SU-DHL-6 (cell line): ENCODE results near the gene ALKBH7.

Experiments
- H2AFZ ChIP-seq: fragments of 200-600 bp; sonication (generic); 2 replicates; pipeline ENCODE4 v1.6.1; 2014; ENCODE audit warnings: low read depth, mild to moderate bottlenecking, moderate library complexity, mixed read lengths, antibody characterized with exemption, low read length; ENCODE audit not compliant: severe bottlenecking
- H3F3A ChIP-seq: fragments of 200-600 bp; shearing (Covaris generic); 2 replicates; pipeline ENCODE4 v1.6.0; 2016; ENCODE audit warnings: antibody characterized with exemption, mild to moderate bottlenecking; ENCODE audit not compliant: insufficient read depth
- H3K27ac ChIP-seq: fragments of 200-600 bp; sonication (generic); 2 replicates; pipeline ENCODE4 v1.5.1; 2016; ENCODE audit warnings: low read depth, mild to moderate bottlenecking, low read length, moderate library complexity, mixed read lengths
- H3K27me3 ChIP-seq: fragments of 200-600 bp; sonication (generic), shearing (Covaris generic); 2 replicates; pipeline ENCODE4 v1.6.0; 2014; ENCODE audit warnings: mild to moderate bottlenecking, low read length
- H3K36me3 ChIP-seq: fragments of 200-600 bp; sonication (generic); 2 replicates; pipeline ENCODE4 v1.6.1; 2014; ENCODE audit warnings: mild to moderate bottlenecking, low read length, mixed read lengths
- H3K4me2 ChIP-seq: fragments of 300-600, 200-600 bp; shearing (Covaris generic), sonication (generic); 2 replicates; pipeline ENCODE4 v1.6.0; 2014; ENCODE audit warnings: low read length, low read depth, mild to moderate bottlenecking; ENCODE audit not compliant: poor library complexity, severe bottlenecking
- H3K4me3 ChIP-seq: fragments of 200-600 bp; sonication (generic); 2 replicates; pipeline ENCODE4 v1.5.1; 2014; ENCODE audit warnings: antibody characterized with exemption, low read length, mild to moderate bottlenecking, mixed read lengths; ENCODE audit not compliant: insufficient read depth, poor library complexity, severe bottlenecking
- H3K79me2 ChIP-seq: fragments of 200-600 bp; sonication (generic); 2 replicates; pipeline ENCODE4 v1.6.1; 2014; ENCODE audit warnings: mild to moderate bottlenecking, low read length, moderate library complexity; ENCODE audit not compliant: insufficient read depth
- H3K9ac ChIP-seq: fragments of 200-600 bp; sonication (generic); 2 replicates; pipeline ENCODE4 v1.7.0; 2014; ENCODE audit warnings: mild to moderate bottlenecking, low read length
- H3K9me2 ChIP-seq: fragments of 200-600 bp; sonication (generic); replicated peaks from 2 replicates; pipeline ENCODE4 v1.6.1; 2014; ENCODE audit warnings: low read length; ENCODE audit not compliant: insufficient read depth
- H3K9me3 ChIP-seq: fragments of 200-600 bp; sonication (generic); 2 replicates; pipeline ENCODE4 v1.6.1; 2014; ENCODE audit warnings: low read length, mixed read lengths; ENCODE audit not compliant: insufficient read depth
- H4K20me1 ChIP-seq: fragments of 200-600 bp; sonication (generic); 2 replicates; pipeline ENCODE4 v1.6.1; 2014; ENCODE audit warnings: low read depth, mild to moderate bottlenecking, antibody characterized with exemption, low read length, moderate library complexity, mixed read lengths
- EZH2phosphoT487 ChIP-seq: fragments of 200-600 bp; sonication (generic), shearing (Covaris generic); conservative IDR thresholded peaks from 2 replicates; pipeline ENCODE4 v1.6.1; 2018; ENCODE audit warnings: mild to moderate bottlenecking, antibody characterized with exemption, low read length, moderate library complexity, mixed read lengths
- TF ChIP-seq, protein P1 (sequence below): fragments of 200-600 bp; sonication (generic); IDR thresholded peaks from one replicate; pipeline ENCODE4 v1.5.1; 2017; ENCODE audit warnings: antibody characterized with exemption, mild to moderate bottlenecking, low read length, moderate library complexity; ENCODE audit not compliant: insufficient read depth, poor library complexity, severe bottlenecking

Gene ALKBH7

GRCh38 chr19:6381030-6381750, 8.6 kb downstream of the ALKBH7 start:
- no peaks in the 10 kb centered on the region for H3F3A ChIP-seq
- no peaks in the 10 kb centered on the region for H3K9me3 ChIP-seq
- H3K4me2 ChIP-seq: no peak overlapping the region
- no peak overlapping the region for H2AFZ ChIP-seq
- H3K36me3 ChIP-seq: peaks cover 11% of the 10 kb centered on the region
- no peak overlapping the region for H3K9ac ChIP-seq
- H3K4me3 ChIP-seq: no peak overlapping the region
- H3K9me2 ChIP-seq: no peaks in the 10 kb centered on the region
- no peak overlapping the region for H3K27ac ChIP-seq
- no peaks in the 10 kb centered on the region for H3K27me3 ChIP-seq
- H3K79me2 ChIP-seq: no peaks in the 10 kb centered on the region
- no peaks in the 10 kb centered on the region for H4K20me1 ChIP-seq
- TF ChIP-seq, protein P1, sequence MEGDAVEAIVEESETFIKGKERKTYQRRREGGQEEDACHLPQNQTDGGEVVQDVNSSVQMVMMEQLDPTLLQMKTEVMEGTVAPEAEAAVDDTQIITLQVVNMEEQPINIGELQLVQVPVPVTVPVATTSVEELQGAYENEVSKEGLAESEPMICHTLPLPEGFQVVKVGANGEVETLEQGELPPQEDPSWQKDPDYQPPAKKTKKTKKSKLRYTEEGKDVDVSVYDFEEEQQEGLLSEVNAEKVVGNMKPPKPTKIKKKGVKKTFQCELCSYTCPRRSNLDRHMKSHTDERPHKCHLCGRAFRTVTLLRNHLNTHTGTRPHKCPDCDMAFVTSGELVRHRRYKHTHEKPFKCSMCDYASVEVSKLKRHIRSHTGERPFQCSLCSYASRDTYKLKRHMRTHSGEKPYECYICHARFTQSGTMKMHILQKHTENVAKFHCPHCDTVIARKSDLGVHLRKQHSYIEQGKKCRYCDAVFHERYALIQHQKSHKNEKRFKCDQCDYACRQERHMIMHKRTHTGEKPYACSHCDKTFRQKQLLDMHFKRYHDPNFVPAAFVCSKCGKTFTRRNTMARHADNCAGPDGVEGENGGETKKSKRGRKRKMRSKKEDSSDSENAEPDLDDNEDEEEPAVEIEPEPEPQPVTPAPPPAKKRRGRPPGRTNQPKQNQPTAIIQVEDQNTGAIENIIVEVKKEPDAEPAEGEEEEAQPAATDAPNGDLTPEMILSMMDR: no peak
- TF ChIP-seq EZH2phosphoT487: no peak

- H3K79me2 ChIP-seq: no peaks in the 10 kb centered on the region
- H4K20me1 ChIP-seq: no peaks in the 10 kb centered on the region
- no peak overlapping the region for H3K27ac ChIP-seq
- no peak overlapping the region for H2AFZ ChIP-seq
- TF ChIP-seq, protein P1: no peak
- no peak for TF ChIP-seq EZH2phosphoT487
- H3K36me3 ChIP-seq: peaks cover 11% of the 10 kb centered on the region
- H3F3A ChIP-seq: no peaks in the 10 kb centered on the region
- H3K9me2 ChIP-seq: no peaks in the 10 kb centered on the region
- no peak overlapping the region for H3K4me3 ChIP-seq
- no peak overlapping the region for H3K9ac ChIP-seq
- no peaks in the 10 kb centered on the region for H3K27me3 ChIP-seq
- no peaks in the 10 kb centered on the region for H3K9me3 ChIP-seq
- no peak overlapping the region for H3K4me2 ChIP-seq
These were observed 10.6 kb downstream of the ALKBH7 start for GRCh38 chr19:6383188-6383587.

DNA sequence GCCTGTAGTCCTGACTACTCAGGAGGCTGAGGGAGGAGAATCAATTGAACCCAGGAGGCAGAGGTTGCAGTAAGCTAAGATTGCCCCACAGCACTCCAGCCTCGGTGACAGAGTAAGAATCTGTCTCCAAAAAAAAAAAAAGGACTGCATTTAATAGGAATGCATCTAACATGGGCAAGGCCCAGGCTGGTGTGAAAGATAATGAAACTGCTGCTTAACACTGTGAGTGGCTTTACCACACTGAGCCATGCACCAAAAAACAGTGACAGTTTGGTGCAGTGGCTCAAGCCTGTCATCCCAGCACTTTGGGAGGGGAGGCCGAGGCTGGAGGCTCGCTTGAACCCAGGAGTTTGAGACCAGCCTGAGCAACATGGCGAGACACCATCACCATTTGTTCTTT, 11.8 kb downstream of the ALKBH7 start:
- no peaks in the 10 kb centered on the region for H3K9me2 ChIP-seq
- H3K79me2 ChIP-seq: no peaks in the 10 kb centered on the region
- H2AFZ ChIP-seq: no peak overlapping the region
- TF ChIP-seq, protein P1: no peak
- no peak for TF ChIP-seq EZH2phosphoT487
- no peak overlapping the region for H3K27ac ChIP-seq
- H4K20me1 ChIP-seq: no peaks in the 10 kb centered on the region
- H3K9ac ChIP-seq: no peak overlapping the region
- H3K9me3 ChIP-seq: no peaks in the 10 kb centered on the region
- H3K36me3 ChIP-seq: peaks cover 11% of the 10 kb centered on the region
- no peak overlapping the region for H3K4me2 ChIP-seq
- H3F3A ChIP-seq: no peaks in the 10 kb centered on the region
- H3K27me3 ChIP-seq: no peaks in the 10 kb centered on the region
- H3K4me3 ChIP-seq: no peak overlapping the region
